MG63 (cell line): ENCODE results near the gene VPS54. TPM values are rescaled to one million over a fixed set of nuclear protein-coding genes. Genes with fewer than 3 reads are reported as not detected.

Experiments used
- DNase-seq: peaks from one replicate; pipeline ENCODE4 v3.0.0-alpha.2; 2020
- H3K27me3 ChIP-seq: fragments of 250-450 bp; sonication (Bioruptor Pico); 2 replicates; pipeline ENCODE4 v1.5.1; 2020; ENCODE audit warnings: mild to moderate bottlenecking, moderate library complexity
- H3K36me3 ChIP-seq: fragments of 250-450 bp; sonication (Bioruptor Pico); 2 replicates; pipeline ENCODE4 v1.5.1; 2020; ENCODE audit warnings: mild to moderate bottlenecking, moderate library complexity
- H3K4me3 ChIP-seq: fragments of 250-450 bp; sonication (Bioruptor Pico); 2 replicates; pipeline ENCODE4 v1.5.1; 2020; ENCODE audit warnings: mild to moderate bottlenecking, moderate library complexity
- H3K9me3 ChIP-seq: fragments of 250-450 bp; sonication (Bioruptor Pico); 2 replicates; pipeline ENCODE4 v1.5.1; 2020; ENCODE audit warnings: mild to moderate bottlenecking, moderate library complexity
- total RNA-seq: library from RNA; depleted of rRNA; stranded (reverse); fragments of >200 nt; shearing (Covaris generic); gene quantifications from 2 replicates; pipeline ENCODE4 v1.2.3, GENCODE V29; 2014; ENCODE audit warnings: low replicate concordance

The VPS54 gene
- total RNA-seq, 1 experiment from 2014 or later = 14.6 TPM

- Histone ChIP-seq H3K9me3 (peaks cover 3% of the 10 kb centered on the region; the same call in 1 of the 2 replicates), H3K36me3 (peaks cover 34% of the 10 kb centered on the region), H3K4me3 (no peak overlapping the region), H3K27me3 (no peaks in the 10 kb centered on the region)
- no peak for DNase-seq
These were observed 144.8 kb downstream of the VPS54 start for GRCh38 chr2:63874204-63875130.

GRCh38 chr2:63872571-63873328 lies 146.5 kb downstream of the VPS54 start:
- no peak for DNase-seq
- Histone ChIP-seq H3K27me3 (no peaks in the 10 kb centered on the region), H3K4me3 (no peak overlapping the region), H3K36me3 (peaks cover 28% of the 10 kb centered on the region), H3K9me3 (peaks cover 3% of the 10 kb centered on the region; the same call in 1 of the 2 replicates)

- H3K9me3 ChIP-seq = peaks cover 3% of the 10 kb centered on the region; the same call in 1 of the 2 replicates
- no peak overlapping the region for H3K4me3 ChIP-seq
- no peaks in the 10 kb centered on the region for H3K27me3 ChIP-seq
- DNase-seq = no peak
- peaks cover 28% of the 10 kb centered on the region for H3K36me3 ChIP-seq
These were observed 147.4 kb downstream of the VPS54 start for GRCh38 chr2:63871864-63872263.

- Histone ChIP-seq H3K27me3 (no peaks in the 10 kb centered on the region), H3K9me3 (peaks cover 3% of the 10 kb centered on the region; the same call in 1 of the 2 replicates), H3K4me3 (no peak overlapping the region), H3K36me3 (peaks cover 25% of the 10 kb centered on the region)
- DNase-seq = no peak
These were observed 148.5 kb downstream of the VPS54 start for GRCh38 chr2:63870679-63871078.

- no peak for DNase-seq
- H3K4me3 ChIP-seq = no peak overlapping the region
- no peaks in the 10 kb centered on the region for H3K27me3 ChIP-seq
- H3K9me3 ChIP-seq = no peaks in the 10 kb centered on the region
- peaks cover 12% of the 10 kb centered on the region for H3K36me3 ChIP-seq
These were observed 153.1 kb downstream of the VPS54 start for GRCh38 chr2:63866009-63866709.

GRCh38 chr2:63865159-63865799 lies 153.9 kb downstream of the VPS54 start:
- Histone ChIP-seq H3K27me3 (no peaks in the 10 kb centered on the region), H3K36me3 (peaks cover 13% of the 10 kb centered on the region), H3K9me3 (no peaks in the 10 kb centered on the region), H3K4me3 (no peak overlapping the region)
- no peak for DNase-seq

GRCh38 chr2:63863707-63864106 lies 155.5 kb downstream of the VPS54 start:
- Histone ChIP-seq H3K9me3 (no peaks in the 10 kb centered on the region), H3K36me3 (peaks cover 23% of the 10 kb centered on the region), H3K27me3 (no peaks in the 10 kb centered on the region), H3K4me3 (no peak overlapping the region)
- no peak for DNase-seq

- H3K36me3 ChIP-seq = peaks cover 31% of the 10 kb centered on the region
- H3K9me3 ChIP-seq = no peaks in the 10 kb centered on the region
- H3K4me3 ChIP-seq = no peak overlapping the region
- no peaks in the 10 kb centered on the region for H3K27me3 ChIP-seq
- no peak for DNase-seq
These were observed 156.4 kb downstream of the VPS54 start for GRCh38 chr2:63862806-63863205.

- no peak overlapping the region for H3K4me3 ChIP-seq
- H3K9me3 ChIP-seq = no peaks in the 10 kb centered on the region; the same call in 1 of the 2 replicates
- H3K36me3 ChIP-seq = peaks cover 43% of the 10 kb centered on the region
- DNase-seq = no peak
- H3K27me3 ChIP-seq = no peaks in the 10 kb centered on the region
These were observed 157.9 kb downstream of the VPS54 start for GRCh38 chr2:63861220-63861822.

- Histone ChIP-seq H3K9me3 (no peaks in the 10 kb centered on the region; the same call in 1 of the 2 replicates), H3K27me3 (no peaks in the 10 kb centered on the region), H3K4me3 (no peak overlapping the region), H3K36me3 (peaks cover 43% of the 10 kb centered on the region)
- DNase-seq = no peak
These were observed 160.9 kb downstream of the VPS54 start for GRCh38 chr2:63858291-63858690.

GRCh38 chr2:63856303-63856603 lies 163.0 kb downstream of the VPS54 start:
- no peak for DNase-seq
- peaks cover 35% of the 10 kb centered on the region for H3K36me3 ChIP-seq
- no peaks in the 10 kb centered on the region; the same call in 1 of the 2 replicates for H3K9me3 ChIP-seq
- no peaks in the 10 kb centered on the region for H3K27me3 ChIP-seq
- H3K4me3 ChIP-seq = no peak overlapping the region

GRCh38 chr2:63855418-63856302 lies 163.6 kb downstream of the VPS54 start:
- no peak for DNase-seq
- H3K36me3 ChIP-seq = peaks cover 35% of the 10 kb centered on the region
- no peaks in the 10 kb centered on the region; the same call in 1 of the 2 replicates for H3K9me3 ChIP-seq
- H3K4me3 ChIP-seq = no peak overlapping the region
- H3K27me3 ChIP-seq = no peaks in the 10 kb centered on the region

- Histone ChIP-seq H3K27me3 (no peaks in the 10 kb centered on the region), H3K4me3 (no peak overlapping the region), H3K9me3 (no peaks in the 10 kb centered on the region; the same call in 1 of the 2 replicates), H3K36me3 (peaks cover 24% of the 10 kb centered on the region)
- DNase-seq = no peak
These were observed 165.5 kb downstream of the VPS54 start for GRCh38 chr2:63853527-63854310.

- Histone ChIP-seq H3K27me3 (no peaks in the 10 kb centered on the region), H3K9me3 (no peaks in the 10 kb centered on the region; the same call in 1 of the 2 replicates), H3K4me3 (no peak overlapping the region), H3K36me3 (peaks cover 11% of the 10 kb centered on the region)
- no peak for DNase-seq
These were observed 167.4 kb downstream of the VPS54 start for GRCh38 chr2:63851691-63852311.
